Measurements from ENCODE around the gene RALGAPB.

GRCh38 chr20:38579921-38580320 is 107.3 kb downstream of the RALGAPB start:
- TF ChIP-seq CTCF (IDR thresholded peaks at IDR 0.05; ENCODE audit: borderline replicate concordance, extremely low read depth, low read length, poor library complexity, severe bottlenecking): no peak
- TF ChIP-seq EZH2 (IDR thresholded peaks at IDR 0.05; ENCODE audit: borderline replicate concordance, low read depth, low read length, severe bottlenecking): no peak

Data from DND-41 (cell line).